ENCODE results near the gene CPEB3.

DNA sequence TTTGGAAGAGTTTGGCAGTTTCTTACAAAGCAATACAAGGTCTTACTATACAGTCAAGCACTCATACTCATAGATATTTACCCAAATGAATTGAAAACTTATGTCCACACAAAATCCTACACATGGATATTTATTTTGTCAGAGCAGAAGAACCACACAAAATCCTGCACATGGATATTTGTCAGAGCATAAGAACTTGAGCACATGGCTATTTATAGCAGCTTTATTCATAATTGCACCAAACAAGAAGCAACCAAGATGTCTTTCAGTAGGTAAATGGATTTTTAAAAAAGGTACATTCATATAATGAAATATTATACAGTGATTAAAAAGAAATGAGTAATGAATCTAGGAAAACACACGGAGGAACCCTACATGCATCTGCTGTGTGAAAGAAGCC lies 251.9 kb downstream of the CPEB3 start:
- no peak for TF ChIP-seq POLR2A (IDR thresholded peaks at IDR 0.05)
- TF ChIP-seq, protein P1, sequence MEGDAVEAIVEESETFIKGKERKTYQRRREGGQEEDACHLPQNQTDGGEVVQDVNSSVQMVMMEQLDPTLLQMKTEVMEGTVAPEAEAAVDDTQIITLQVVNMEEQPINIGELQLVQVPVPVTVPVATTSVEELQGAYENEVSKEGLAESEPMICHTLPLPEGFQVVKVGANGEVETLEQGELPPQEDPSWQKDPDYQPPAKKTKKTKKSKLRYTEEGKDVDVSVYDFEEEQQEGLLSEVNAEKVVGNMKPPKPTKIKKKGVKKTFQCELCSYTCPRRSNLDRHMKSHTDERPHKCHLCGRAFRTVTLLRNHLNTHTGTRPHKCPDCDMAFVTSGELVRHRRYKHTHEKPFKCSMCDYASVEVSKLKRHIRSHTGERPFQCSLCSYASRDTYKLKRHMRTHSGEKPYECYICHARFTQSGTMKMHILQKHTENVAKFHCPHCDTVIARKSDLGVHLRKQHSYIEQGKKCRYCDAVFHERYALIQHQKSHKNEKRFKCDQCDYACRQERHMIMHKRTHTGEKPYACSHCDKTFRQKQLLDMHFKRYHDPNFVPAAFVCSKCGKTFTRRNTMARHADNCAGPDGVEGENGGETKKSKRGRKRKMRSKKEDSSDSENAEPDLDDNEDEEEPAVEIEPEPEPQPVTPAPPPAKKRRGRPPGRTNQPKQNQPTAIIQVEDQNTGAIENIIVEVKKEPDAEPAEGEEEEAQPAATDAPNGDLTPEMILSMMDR (IDR thresholded peaks at IDR 0.05): no peak

Measured in prostate gland (tissue), 2 donors.